Cardiac septum (tissue), 1 donor: Measurements from ENCODE around the gene OTOA. TPM values are rescaled to one million over a fixed set of nuclear protein-coding genes. Genes with fewer than 3 reads are reported as not detected.
"Not testable (repeated sequence)": the region's sequence is repeated elsewhere in the genome, so short reads cannot be mapped to it uniquely, and the experiment has no call there.

Experiments used
- DNase-seq: peaks from one replicate; pipeline ENCODE4 v3.0.0-alpha.2; 2020; ENCODE audit warnings: low spot score
- intact Hi-C: fragments of 100-400 bp; cut with DNase I; formaldehyde crosslinking; loops from one replicate; pipeline ENCODE4 v1.14.0; 2022
- total RNA-seq: library from RNA; stranded (reverse); fragmentation: NEBNext Ultra II Directional; extraction: Animal tissue kit (Norgen Biotek cat#: 25700); gene quantifications from one replicate; pipeline ENCODE4 v1.2.1, GENCODE V29; 2021
- donor health status: DM: no; HTN: no; CAD: no.

OTOA gene
- total RNA-seq, 1 donor from 2014 or later, result 0.11 TPM

DNA sequence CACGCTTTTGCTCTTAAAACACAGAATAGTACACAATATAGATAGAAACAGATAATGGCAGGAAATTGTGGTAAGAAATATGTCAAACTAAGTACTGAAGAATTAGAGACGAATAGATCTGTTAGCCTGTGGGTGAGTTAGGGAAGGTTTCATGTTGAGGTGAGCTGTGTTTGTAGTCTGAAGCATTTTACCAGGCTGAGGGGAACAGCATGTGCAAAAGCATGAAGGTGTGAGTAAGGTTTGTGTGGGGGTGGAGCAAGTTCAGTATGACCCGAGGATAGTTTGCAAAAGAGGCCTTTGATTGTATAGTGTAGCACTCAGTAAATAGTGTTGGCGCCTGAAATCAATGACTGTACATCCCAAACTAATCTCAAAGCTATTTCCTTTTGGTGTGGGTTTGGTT lies 25.2 kb upstream of the OTOA start:
- intact Hi-C loops, result no loop called here
- no peak for DNase-seq

DNA sequence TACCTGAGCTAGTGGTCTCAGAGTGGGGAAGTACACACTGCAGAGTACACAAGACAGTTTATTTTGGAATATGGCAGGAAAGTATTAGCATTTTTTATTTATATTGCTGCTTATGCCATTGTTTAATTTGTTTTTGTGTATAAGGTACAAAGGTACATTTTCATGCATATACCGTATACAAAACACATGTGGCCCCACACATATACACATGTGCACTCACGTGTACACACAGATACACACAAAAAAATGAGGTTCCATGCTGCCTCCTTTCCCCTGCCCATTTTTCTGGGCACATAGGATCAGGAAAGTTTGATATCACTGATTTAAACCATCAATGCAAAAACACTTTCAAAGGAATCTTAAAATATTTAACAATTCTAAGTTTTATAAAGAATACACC lies 24.3 kb upstream of the OTOA start:
- no peak for DNase-seq
- intact Hi-C loops, result no loop called here

DNA sequence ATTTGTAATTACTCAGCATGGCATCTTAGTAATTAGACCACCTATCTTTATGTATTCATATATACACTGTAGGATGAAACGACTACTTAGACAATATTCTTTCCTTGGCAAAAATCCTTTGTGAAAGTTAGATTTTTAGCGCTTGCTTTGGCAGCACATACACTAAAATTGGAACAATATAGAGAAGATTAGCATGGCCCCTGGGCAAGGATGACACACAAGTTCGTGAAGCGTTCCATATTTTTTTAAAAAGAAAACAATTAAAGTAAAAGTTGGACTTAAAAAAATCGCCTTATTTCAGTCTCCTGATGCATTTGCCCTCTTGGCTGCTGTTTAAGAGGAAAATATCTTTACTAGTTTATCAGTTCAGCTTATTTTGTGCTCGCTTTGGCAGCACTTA lies 21.9 kb upstream of the OTOA start:
- intact Hi-C loops, result loop anchor here (5.0 kb wide), 1 partner anchor 45 kb away; the partner anchor contains the start of gene METTL9
- DNase-seq, result no peak

DNA sequence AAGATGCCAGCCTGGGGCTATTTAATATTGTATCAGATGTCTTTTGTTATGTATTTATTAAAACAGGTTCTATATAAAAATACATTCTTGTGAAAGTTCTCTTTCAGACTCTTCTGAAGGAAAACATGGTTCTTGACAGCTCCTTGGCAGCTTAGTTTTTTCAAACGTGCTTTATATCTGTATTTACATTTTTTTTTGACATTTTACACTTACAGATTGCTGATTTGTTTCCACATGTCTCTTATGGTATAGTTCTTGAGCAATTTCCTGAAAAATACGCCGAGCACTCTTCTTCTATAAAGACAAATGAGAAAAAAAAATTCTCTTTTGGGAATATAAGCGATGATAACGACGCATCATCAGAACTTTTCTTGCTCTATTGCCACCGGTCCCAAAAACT lies 20.9 kb upstream of the OTOA start:
- intact Hi-C loops, result loop anchor here (5.0 kb wide), 1 partner anchor 46 kb away; the partner anchor contains the start of gene METTL9
- no peak for DNase-seq

DNA sequence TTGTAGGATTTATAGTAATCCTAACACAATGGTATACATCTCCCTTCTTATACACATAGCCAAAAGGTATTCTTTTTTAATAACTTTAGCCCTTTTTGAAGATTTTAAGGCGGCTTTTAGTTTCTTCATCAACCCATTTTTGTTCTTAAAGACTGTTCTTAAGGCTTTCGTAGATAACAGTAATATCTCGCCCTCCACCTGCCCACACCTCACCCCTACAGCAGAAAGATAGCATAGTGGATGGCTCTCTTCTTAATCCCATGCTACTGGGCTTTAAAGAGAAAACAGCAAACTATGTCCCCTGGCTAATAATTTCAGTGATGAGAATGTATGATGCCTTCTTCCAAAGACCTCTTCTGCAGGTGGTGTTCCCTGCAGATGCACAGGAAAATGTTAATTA lies 20.0 kb upstream of the OTOA start:
- DNase-seq, result no peak
- intact Hi-C loops, result loop anchor here (5.0 kb wide), 1 partner anchor 46 kb away; the partner anchor contains the start of gene METTL9

DNA sequence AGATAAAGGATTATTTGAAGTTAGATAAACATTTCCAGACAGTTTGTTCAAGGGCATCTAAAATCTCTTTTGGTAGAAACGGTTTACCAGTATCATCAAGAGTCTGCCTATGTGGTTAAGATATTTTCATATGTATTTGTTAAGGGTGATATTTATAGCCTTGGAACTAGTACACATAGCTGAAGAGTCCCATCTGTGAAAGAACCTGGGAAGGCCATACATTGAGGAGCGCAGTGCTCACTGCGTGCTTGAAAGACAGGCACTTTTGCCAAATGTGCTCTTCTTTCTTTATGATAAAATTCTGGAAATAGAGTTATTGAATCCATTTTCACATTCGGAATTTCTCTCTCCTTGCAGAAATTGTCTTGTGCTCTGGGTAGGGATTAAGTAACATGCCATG lies 19.1 kb upstream of the OTOA start:
- intact Hi-C loops, result loop anchor here (5.0 kb wide), 1 partner anchor 47 kb away; the partner anchor contains the start of gene METTL9
- no peak for DNase-seq

DNA sequence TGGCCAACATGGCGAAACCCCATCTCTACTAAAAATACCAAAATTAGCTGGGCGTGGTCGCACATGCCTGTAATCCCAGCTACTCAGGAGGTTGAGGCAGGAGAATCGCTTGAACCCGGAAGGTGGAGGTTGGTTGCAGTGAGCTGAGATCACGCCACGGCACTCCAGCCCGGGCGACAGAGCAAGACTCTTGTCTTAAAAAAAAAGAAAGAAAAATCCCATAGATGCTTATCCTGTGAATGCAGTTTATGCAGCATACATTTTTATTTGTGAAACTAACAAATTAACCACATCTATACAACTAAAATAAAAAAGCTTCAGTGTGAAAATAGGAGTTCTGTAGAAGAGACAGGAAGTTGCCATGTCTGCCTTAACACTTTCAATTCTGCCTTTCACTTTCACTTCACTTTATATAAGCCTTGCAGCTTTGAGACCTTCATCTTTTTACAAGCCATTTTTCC lies 18.5 kb upstream of the OTOA start:
- no peak for DNase-seq
- intact Hi-C loops, result no loop called here

DNA sequence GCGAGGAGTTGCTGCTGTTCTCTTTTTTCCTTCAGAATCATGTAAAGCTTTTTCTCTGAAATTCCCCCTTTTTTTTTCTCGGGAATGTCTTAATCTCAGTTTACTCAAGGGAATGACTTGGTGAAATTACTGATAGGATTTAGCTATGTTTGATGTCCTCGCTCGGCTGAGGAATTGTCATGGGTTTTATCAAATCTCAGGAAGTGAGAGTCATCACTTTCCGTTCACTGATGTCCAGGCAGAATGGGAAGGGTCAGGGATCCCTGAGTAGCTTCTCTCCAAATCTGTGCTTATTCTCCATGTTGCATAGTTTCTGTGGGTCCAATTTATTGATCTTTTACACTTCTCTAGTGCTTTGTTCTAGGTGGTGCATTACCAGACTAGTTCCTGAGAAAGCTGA lies 17.7 kb upstream of the OTOA start:
- no peak for DNase-seq
- intact Hi-C loops, result no loop called here

DNA sequence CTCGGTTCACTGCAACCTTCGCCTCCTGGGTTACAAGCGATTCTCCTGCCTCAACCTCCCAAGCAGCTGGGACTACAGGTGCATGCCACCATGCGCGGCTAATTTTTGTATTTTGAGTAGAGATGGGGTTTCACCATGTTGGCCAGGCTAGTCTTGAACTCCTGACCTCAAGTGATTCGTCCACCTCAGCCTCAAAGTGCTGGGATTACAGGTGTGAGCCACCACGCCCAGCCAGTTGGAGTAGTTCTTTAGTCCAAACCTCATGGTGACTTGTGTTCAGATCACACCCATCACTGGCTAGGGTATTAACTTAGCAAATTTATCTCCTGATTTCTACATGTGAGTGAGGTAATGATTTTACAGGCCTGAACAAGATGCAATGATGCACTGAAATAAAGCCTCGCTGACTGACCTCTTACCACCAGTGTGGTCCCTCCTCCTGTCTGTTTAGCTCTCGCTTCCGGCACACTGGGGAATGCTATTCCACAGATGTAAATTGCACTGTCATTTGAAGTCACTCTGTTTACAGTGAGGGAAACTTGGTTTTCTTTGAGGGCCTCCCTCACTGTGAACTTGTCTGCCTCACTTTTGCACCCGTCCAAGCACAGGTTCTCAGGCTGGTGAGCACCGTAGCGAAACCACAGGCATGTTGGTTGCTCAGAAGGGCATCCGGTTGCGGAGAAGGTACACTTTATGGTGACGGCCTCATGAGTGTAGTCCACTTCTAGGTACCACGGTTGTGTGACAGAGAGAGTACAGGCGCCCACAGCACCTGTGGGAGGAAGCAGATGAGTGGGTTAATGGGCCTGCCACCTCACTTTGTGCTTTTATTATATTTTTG lies 16.8 kb upstream of the OTOA start:
- DNase-seq, result no peak
- intact Hi-C loops, result no loop called here

DNA sequence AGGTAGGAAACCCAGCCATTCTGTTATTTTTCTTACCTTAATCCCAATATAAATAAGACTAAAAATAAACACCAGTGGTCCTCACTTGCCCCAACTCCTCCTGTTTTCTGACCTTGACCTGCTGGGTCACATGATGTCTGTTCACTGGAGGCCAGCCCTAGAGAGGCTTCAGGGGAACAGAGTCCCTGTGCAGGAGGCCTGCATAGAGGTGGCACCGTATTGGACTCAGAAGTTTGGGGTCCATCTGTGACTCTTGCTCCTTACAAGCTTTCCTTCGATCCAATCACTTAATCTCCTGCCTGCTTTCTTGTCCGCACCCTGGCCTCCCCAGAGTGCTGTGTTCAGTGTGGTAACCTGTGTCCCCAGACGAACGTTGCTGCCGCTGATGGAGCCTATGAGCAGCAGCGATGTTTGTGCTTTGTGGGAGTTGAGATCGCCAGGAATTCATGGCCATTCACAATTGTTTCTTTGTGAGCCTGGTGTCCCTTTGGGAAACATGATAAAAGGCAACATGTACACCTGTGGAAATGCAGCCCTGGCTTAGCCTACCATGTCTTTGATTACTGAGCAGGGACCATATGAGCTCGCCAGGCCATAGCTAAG lies 16.1 kb upstream of the OTOA start:
- intact Hi-C loops, result no loop called here
- no peak for DNase-seq

DNA sequence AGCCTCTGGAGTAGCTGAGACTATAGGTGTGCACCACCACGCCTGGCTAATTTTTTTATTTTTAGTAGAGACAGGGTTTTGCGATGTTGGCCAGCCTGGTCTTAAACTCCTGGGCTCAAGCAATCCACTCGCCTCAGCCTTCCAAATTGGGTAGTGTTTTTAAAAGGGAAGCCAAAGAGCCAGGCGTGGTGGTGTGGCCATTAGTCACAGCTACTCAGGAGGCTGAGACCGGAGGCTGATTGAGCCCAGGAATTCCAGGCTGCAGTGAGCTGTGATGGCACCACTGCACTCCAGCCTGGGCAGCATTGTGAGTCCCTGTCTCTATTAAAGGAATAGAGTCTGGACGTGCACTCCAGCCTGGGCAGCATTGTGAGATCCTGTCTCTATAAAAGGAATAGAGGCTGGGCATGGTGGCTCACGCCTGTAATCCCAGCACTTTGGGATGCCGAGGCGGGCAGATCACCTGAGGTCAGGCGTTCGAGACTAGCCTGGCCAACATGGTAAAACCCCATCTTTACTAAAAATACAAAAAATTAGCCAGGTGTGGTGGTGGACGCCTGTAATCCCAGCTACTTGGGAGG lies 13.9 kb upstream of the OTOA start:
- DNase-seq, intact Hi-C loops: not testable (repeated sequence)

DNA sequence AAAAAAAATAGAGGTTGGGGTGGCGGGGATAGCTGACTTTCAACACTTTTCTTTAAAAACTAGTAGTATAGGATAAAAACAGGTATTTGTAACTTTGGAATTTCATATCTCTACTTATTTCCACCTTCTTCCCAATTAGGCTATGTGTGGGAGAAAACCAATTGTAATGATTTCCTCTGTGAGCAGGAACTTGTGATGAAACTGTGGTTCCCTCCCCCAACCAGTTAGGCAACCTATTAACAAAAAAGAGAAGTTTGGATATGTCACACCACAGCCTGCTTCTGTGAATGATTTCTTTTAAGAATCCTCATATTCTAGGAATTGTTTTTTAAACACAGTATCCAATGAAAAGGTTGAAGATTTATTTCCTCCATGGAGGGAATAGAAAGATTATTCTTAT lies 13.2 kb upstream of the OTOA start:
- no peak for DNase-seq
- intact Hi-C loops, result no loop called here

DNA sequence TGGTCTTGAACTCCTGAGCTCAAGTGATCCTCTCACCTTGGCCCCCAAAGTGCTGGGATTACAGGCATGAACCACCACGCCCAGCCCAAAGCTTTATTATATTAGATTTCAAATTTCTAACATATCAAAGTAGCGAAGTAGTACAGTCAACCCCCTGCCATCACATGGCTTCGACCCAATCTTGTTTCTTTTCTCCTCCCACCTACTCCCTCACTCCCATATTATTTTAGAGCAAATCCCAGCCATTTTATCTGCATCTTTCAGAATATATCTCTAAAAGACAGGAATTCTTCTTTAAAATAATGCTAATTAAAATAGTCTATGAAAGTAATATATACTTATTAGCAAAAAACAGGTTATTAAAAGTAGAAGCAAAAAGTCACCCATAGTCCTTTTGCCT lies 12.3 kb upstream of the OTOA start:
- no peak for DNase-seq
- intact Hi-C loops, result no loop called here

DNA sequence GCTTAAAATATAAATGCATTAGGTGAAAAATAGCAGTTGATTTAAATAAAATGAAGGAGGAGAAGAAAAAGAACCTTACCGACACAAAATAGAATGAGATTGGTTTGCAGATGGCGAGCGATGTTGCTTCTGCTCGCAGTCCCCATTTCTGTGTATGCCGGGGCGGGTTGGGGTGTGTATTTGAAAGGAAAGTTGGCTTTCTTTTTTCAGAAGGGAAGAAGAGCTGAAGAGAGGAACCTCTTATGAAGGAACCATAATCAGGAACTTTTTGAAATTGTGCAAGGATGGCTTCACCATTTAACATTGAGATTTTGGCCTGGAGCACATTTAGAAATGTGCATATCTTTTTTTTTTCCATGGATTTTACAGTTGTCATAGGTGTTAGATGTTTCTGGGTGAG lies 11.3 kb upstream of the OTOA start, which contains the start of gene IGSF6:
TSS of gene IGSF6 (minus strand) at position 156 of the 400 bp plus-strand sequence. CDS start at position 146, 10 bp downstream.
- DNase-seq, result no peak
- intact Hi-C loops, result no loop called here

DNA sequence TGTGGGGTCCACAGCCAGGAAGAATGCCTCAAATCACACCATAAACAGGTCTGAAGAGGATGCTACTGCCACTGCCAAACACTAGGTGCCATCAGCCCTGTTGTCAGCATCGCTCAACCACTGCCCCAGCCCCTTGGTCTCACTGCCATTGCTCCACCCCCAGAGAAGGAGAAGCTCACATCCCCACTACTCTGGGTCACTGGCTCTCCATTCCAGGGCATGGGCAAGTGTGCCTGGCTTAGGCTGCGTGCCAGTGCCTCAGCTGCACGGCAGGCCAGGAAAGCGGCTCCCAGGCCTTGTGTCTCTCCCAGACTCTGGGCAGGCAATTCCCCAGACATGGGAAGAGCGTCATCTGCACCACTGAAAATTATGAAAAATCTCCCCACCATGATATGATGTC lies 10.2 kb upstream of the OTOA start:
- no peak for DNase-seq
- intact Hi-C loops, result no loop called here

DNA sequence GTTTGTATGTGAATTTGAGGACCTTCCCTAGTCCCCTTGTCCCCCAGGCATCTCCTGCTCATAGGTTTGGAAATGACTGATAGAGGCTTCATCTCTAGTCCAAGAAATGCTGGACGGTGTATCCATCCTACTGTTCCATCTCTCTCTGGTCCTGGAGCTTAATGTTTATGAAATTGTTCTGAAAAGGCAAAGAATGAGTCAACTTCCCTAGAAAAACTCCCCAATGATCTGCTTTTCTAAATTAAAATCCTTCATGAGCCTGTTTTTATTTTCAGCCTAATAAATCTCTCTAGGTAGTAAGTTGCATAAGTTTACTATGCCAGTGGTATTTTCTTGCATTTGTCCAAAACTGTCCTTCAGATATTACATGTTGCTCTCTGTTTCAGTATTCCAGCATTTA lies 9.3 kb upstream of the OTOA start:
- DNase-seq, result no peak
- intact Hi-C loops, result no loop called here

DNA sequence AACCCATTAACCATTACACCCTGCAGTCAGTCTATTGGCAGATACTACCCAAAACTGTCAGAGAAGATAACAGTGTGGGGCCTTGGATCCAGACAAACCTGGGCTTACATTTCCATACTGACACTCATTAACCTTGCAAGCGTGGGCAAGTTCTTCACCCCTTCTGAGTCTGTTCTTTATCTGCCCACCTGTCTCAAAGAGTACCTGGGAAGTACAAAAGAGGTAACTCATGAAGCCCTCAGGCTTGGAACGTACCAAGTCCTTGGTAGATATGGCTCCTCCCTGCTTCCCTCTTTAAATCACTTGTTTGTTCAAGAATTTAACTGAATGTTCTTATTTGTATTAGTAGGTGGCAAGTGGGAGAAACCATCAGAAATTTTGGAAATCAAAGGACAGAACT lies 8.9 kb upstream of the OTOA start:
- intact Hi-C loops, result no loop called here
- no peak for DNase-seq

DNA sequence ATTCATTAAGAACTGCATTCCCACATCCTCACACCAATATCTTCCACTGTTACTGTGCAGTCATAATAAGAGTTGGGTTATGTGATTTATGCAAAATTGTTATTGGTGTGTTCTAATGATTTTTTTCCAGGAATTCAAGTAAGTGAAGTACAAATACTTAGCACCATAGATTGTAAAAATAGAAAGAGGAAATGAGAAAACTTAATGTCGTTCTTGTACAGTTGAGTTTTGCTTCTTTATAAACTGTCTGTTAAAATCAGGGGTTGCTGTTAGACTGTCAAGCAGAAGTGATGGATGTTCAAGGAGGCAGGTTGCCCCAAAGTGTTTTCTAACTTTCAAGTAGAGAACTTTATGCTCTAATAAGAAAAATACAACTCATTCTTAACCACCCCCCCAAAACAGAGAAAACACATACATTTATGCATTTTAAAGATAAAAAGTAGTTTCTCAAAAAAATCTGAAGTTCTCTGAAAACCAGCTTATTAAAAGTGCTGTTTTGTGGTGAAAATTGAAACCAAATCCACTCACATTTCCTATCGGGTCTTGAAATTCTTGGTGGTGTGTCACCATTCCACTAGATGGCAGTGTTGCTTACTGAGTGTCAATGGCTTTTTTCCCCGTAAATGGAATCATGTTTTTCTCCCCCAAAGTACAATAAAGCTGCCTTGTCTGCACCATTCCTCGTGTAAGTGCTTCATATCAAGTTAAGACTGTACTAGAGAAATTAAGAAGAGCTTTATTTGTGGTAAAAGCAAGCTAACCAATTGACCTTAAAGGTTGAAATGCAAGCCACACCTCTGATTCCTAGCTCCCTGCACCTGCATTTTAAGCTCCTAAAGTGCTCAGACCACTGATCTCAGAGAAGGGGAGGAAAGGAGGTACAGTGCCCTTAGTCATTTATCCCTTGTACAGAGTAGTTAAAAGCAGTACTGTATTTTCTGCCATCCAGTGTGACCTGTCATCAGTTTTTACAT lies 6.7 kb upstream of the OTOA start:
- DNase-seq, result no peak
- intact Hi-C loops, result loop anchor here (2.0 kb wide), 1 partner anchor 52 kb away; no protein-coding TSS in a partner anchor

DNA sequence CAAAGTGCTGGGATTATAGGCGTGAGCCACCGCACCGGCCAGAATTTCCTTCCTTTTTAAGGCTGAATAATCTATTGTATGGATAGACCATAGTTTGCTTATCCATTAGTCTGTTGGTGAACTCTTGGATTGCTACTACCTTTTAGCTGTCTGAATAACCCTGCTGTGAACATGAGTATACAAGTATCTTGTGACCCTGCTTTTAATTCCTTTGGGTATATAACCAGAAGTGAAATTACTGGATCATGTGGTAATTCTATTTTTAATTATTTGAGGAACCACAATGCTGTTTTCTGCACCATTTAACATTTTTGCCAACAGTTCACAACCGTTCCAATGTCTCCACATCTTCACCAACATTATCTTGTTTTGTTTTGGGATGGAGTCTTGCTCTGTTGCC lies 4.6 kb upstream of the OTOA start:
- intact Hi-C loops, result no loop called here
- DNase-seq, result no peak
